HK-2 (cell line): ENCODE measurements around the gene KAZALD1.

Experiments used
- DNase-seq: peaks from one replicate; pipeline ENCODE4 v3.0.0-alpha.2; 2018; ENCODE audit not compliant: unreplicated experiment

KAZALD1 gene

GRCh38 chr10:101095550-101096213 lies 33.9 kb downstream of the KAZALD1 start:
- DNase-seq = peak; percentile 89

- no peak for DNase-seq
Measured at GRCh38 chr10:101096378-101096777, 34.6 kb downstream of the KAZALD1 start.

- no peak for DNase-seq
Measured at GRCh38 chr10:101097881-101098280, 36.1 kb downstream of the KAZALD1 start.

- no peak for DNase-seq
Measured at GRCh38 chr10:101099901-101100300, 38.1 kb downstream of the KAZALD1 start.

GRCh38 chr10:101101372-101101881 lies 39.6 kb downstream of the KAZALD1 start:
- no peak for DNase-seq

GRCh38 chr10:101103430-101103829 lies 41.6 kb downstream of the KAZALD1 start:
- DNase-seq = no peak

GRCh38 chr10:101106351-101106750 lies 44.6 kb downstream of the KAZALD1 start:
- no peak for DNase-seq

- DNase-seq = no peak
Measured at GRCh38 chr10:101107771-101108170, 46.0 kb downstream of the KAZALD1 start.

- DNase-seq = no peak
Measured at GRCh38 chr10:101110856-101111523, 49.2 kb downstream of the KAZALD1 start.

GRCh38 chr10:101111547-101111946 lies 49.8 kb downstream of the KAZALD1 start:
- DNase-seq = no peak

GRCh38 chr10:101112799-101113594 lies 51.2 kb downstream of the KAZALD1 start:
- DNase-seq = no peak

GRCh38 chr10:101113890-101114403 lies 52.2 kb downstream of the KAZALD1 start:
- DNase-seq = no peak

- DNase-seq = no peak
Measured at GRCh38 chr10:101114646-101115045, 52.9 kb downstream of the KAZALD1 start.
